Hematopoietic multipotent progenitor cell treated with erythropoietin and hydrocortisone succinate and interleukin-3 and kit ligand, for 17 days (in vitro differentiated cells): ENCODE measurements around the gene NEMP1.
"Not testable (repeated sequence)": the region's sequence is repeated elsewhere in the genome, so short reads cannot be mapped to it uniquely, and the experiment has no call there.

Experiments used
- DNase-seq: peaks from one replicate; pipeline ENCODE4 v3.0.0-alpha.2; 2015; ENCODE audit warnings: low spot score

NEMP1 gene

DNA sequence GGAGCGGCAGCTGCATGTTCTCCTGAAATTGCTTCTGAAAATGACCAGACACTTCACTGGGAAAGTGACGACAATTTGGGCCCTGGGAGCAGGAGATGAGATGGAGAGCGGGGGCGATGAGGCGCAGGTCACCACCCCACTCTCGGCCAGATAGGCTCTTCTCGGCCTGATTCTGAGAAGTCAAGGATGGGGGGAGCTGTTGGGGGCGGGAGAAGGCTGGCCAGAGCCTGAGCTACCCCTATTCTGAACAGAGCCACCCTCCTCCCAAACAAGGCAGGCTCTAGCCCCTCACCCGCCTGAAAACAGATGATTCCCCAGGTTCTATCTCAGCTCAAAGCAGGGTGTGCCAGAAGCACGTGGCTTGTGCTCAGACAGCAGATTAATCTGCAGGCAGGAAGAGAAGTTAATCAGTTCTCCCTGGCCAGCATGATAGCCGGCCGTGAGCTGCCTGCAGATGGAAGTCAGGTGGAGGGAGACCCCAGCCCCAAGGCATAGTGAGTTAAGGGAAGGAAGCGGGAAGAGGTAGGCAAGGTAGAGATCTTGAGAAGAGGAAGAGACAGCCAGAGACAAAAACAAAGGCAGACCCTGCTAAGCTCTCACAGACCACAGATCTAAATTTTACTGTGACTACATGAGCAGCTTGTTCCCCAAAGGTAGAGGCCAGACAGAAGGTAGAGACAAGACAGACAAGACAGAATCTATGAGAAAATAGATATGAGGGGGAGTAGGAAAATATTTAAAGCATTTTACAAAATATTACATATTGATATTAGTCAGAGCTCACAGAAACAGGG is 51.4 kb downstream of the NEMP1 start:
- DNase-seq = peak; percentile 7

DNA sequence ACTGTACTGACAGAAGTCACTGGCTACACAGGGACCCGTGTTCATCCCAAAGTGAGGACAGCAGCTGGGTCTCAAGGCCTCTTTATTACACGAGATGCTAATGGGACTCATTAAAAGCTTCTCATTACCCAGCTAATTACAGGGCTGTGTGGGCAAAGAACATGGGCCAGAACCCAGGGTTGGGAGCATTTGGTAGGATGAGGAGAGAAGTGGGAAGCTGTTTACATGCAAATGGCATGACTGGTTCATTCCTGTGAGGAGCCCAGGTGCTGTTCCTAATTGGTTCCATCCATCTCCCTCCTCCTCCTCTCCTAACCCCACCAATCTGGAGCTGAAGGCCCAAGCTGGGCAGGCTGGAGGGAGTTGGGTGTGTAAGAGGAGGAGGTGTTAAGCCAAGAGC is 53.4 kb downstream of the NEMP1 start:
- no peak for DNase-seq

GRCh38 chr12:57022324-57022723 is 56.3 kb downstream of the NEMP1 start:
- DNase-seq = not testable (repeated sequence)

DNA sequence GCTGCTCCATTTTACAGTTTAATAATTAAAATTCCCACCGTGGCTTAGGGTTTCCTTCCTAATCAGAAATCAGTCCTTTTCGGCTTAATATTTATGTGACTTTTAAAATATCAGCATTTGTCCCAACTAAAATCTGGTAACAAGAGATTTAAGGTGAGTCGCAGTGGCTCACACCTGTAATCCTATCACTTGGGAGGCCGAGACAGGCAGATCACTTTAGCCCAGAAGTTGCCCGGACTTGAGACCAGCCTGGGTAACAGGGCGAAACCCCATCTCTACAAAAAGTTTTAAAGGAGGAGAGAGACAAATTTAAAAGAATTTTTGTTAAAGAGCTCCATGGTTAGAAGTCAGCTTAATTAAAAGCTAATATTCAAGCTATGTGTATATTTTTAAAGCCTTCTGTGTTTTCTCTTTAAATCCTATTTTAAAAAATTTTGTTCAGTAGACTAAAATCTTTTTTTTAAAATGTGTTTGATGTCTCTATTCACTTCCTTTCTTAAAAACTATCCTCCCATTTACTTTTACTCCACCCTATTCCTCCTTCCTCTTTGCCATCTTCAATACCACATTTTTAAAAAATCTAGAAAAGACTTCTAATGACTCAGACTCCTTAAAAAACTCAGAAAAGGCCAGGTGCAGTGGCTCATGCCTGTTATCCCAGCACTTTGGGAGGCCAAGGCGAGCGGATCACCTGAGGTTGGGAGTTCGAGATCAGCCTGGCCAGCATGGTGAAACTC is 58.4 kb downstream of the NEMP1 start:
- no peak for DNase-seq

DNA sequence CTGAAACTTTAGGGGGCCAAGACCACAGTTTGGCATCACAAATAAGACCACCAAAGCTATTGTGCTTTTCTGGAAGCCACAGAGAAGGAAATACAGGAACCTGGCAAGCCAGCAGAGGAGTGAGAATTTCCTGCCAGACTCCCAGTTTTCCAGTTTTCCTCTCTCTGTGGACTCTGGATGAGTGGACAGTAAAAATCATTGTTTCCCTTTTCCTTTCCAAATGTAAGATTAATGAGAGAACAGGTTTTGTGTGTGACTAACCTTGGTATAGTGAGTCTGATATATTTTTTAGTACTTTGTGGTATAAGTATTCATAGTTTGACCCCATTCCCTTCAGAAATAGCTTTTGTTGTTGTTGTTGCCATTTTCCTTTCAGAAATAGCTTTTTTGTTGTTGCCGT is 59.7 kb downstream of the NEMP1 start:
- no peak for DNase-seq

GRCh38 chr12:57018353-57018752 is 60.2 kb downstream of the NEMP1 start:
- DNase-seq = not testable (repeated sequence)

DNA sequence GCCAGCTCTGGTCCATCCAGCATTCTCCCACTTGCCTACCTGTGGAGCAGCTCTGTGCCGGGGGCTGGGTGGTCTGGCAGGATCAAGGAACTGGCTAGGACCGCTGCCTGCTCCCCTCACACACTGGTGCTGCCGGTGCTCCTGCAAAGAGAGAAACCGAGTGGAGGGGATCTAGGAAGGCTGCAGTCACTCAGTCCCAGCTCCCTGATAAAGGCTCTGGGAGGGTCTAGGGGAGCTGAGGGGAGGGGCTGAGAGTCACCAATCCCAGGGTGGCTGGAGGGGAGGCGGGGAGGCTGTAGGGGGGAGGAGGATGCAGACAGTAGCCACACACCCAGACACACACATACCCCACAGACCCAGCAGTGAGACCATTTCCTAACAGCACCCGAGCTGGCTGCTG is 62.2 kb downstream of the NEMP1 start, which contains the start of gene TAC3:
Gene TAC3 (minus strand): TSS at position 182 of the 400 bp plus-strand sequence. CDS start 732 bp downstream, outside the sequence.
- no peak for DNase-seq

GRCh38 chr12:57012600-57013465 is 65.8 kb downstream of the NEMP1 start:
- no peak for DNase-seq

DNA sequence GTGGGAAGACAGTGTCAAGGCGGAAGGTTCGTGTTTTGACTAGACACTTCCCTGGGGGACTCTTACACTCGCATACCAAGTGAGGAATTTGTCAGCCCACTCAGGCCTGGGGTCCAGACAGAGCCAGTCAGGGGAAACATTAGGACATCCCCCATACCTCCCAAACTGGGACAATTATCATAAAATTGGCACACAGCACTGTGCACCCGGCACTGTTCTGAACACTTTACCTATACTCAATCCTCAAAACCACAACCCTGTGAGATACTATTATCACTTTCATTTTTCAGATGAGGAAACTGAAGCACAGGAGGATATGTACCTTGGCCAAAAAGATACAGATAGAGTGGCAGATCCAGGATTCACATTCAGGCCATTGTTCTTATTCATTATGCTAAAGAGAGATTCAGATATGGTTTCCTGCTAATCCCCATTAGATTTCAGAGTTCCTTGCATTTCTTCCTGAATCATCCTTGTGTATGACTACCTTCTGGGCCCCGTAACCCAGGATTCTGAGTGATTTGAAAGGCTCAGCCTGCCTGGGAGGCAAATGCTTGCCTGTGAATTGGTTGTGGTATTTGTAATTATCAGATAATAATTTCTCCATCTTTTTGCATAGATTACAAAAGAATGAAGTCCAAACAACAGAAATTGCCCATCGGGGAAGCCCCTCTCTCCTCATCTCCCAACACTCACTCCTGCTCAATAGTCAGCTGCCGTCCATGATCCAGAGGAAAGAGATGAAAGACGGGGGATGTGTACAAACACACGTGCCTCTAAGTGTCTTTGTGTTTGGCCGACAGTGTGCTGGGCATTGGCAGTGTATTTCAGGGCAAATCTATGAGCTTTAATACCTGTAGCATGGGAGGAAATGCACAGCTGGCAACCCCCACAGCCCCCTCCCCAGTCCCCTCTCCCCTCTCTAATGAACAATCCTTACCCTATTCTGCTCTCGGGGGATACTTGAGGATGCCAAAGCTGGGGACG is 66.9 kb downstream of the NEMP1 start:
- no peak for DNase-seq

DNA sequence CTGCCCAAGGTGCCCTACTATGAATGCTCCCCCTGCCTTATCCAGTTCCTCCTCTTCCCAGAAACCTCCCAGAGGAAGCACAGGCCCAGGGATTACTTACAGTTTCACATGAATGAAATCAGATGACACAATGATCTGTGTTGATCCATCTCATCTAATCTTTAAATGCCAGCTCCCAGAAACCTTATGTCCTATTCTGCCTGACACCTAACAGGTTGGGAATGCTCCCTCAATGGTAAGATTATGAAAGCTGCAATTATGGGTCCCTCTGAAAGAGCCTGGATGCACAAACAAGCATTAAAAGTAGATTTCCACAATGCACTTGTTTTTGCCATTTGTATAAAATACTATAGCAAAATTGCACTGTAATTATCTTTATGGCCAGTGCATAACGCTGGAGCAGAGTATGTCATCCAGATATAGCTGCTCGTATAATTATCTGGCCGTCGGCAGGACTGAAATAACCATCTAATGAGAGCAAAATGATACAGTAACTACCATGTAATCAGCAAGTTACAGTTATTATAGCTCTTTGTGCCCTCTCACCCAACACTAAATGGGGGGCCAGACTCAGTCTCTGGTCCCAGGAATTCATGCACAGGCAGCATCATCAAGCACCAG is 67.9 kb downstream of the NEMP1 start:
- no peak for DNase-seq

DNA sequence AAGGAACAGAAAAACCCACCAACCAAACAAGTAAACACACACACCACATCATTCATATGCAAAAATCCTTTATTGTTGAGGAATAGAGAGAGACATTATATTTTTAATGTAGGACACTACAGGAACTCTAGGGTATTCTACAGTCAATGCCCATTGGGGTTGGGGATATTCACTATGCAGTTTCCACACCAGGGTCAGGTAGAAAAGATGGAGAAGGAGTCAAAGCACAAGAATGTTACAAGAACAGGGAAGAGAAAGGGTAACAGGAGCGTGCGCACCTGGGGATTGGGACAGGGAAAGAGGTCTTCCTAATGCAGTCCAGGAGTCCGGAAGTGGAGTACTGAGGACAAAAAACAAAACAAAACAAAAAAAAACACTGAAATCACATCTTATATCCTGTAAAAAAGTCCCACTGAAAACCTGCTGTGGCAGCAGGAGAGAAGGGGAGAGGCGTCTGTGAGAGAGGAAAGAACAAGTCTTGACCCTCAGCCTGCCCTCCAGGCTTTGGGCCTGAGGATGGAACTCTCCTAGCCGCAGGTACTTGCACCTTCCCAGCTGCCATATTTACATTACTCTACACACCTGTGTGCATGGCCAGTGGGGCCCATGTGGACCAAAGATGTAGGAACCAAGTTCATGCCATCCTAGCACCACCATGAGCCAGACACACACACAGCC is 68.5 kb downstream of the NEMP1 start:
- no peak for DNase-seq

- DNase-seq = peak; percentile 46
These were observed 70.4 kb downstream of the NEMP1 start for GRCh38 chr12:57008178-57008577.

- no peak for DNase-seq
These were observed 71.6 kb downstream of the NEMP1 start for GRCh38 chr12:57006809-57007475.

DNA sequence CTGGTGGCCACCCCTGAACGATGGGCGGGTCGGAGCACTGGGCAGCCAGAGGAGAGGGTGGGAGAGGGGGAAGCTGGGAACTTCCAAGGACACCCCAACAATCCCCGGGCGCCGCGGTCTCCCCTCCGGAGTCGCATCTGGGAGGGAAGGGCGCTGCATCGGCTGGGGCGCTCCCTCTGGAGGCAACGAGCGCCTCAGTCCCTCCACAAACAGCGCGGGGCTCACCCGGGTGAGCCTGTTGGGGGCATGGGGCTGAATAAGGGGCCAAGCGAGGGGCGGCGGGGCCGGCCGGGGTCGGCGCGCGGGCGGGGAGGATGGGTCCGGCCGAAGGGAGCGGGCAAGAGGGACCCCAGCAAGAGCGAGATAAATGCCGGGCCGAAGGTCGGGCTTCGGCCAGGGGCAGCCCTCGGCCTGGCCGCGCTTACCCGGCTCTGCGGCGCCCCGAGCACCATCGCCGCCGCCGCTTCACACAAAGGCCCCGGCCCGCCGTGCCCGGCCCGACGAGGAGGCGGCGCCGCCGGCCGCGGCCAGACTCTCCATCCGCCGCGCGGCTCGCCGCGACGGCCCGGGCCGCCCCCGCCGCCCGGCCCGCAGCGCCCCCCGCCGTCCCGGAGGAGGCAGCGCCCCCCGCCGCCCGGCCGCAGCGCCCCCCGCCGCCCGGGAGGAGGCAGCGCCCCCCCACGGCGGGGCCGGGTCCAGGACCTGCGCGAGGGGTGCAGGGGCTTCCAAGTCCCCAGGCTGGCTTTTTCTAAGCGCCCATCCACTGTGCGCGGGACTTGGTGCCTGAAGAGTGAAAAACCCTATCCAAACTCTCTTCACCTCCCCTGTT is 72.4 kb downstream of the NEMP1 start, which contains the start of gene ZBTB39:
Gene ZBTB39 (minus strand): TSS at position 567 of the 829 bp plus-strand sequence. CDS start 1,629 bp downstream, outside the sequence.
- DNase-seq = peak; percentile 70
